ENCODE measurements around the gene PLA2G6. TPM values are rescaled to one million over a fixed set of nuclear protein-coding genes. Genes with fewer than 3 reads are reported as not detected.
"Not testable (repeated sequence)": the region's sequence is repeated elsewhere in the genome, so short reads cannot be mapped to it uniquely, and the experiment has no call there.

PLA2G6 gene
- total and polyA plus RNA-seq, 2 experiments from 2014 or later = 28.2 to 30.2 TPM

DNA sequence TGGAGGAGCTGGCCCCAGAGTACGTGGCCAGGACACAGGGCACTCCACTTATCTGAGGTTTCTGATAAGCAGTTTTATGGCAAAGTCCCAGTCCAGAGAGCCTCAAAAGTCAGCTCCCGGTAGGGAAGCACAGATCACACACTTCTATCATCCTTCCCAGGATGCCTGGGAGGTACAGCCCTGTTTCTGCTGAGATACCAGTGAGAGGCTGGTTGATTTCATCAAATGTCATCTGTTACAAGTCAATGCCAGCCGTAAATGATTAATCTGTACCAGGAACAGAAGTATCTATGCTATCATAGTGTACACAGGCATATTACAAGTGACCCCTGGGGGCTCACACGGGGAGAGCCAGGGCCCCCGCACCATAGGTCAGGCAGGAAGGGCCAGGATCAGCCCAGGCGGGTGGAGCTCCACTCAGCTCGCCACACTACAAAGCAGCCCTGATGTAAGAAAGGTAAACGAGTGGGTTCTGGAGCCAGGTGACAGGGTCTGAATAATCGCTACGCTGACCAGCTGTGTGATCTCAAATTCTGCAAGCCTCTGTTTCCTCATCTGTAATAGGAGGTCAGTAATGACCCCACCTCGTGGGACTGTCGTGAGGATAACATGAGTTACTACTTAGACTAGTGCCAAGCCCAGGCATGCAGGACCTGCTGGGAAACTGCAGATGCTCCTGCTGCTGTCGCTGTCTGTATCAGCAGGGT lies 17.6 kb downstream of the PLA2G6 start:
- no peak for TF ChIP-seq EZH2phosphoT487 (IDR thresholded peaks at IDR 0.05; ENCODE audit: low read depth, severe bottlenecking, unreplicated experiment)
- TF ChIP-seq, protein P1, sequence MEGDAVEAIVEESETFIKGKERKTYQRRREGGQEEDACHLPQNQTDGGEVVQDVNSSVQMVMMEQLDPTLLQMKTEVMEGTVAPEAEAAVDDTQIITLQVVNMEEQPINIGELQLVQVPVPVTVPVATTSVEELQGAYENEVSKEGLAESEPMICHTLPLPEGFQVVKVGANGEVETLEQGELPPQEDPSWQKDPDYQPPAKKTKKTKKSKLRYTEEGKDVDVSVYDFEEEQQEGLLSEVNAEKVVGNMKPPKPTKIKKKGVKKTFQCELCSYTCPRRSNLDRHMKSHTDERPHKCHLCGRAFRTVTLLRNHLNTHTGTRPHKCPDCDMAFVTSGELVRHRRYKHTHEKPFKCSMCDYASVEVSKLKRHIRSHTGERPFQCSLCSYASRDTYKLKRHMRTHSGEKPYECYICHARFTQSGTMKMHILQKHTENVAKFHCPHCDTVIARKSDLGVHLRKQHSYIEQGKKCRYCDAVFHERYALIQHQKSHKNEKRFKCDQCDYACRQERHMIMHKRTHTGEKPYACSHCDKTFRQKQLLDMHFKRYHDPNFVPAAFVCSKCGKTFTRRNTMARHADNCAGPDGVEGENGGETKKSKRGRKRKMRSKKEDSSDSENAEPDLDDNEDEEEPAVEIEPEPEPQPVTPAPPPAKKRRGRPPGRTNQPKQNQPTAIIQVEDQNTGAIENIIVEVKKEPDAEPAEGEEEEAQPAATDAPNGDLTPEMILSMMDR (IDR thresholded peaks at IDR 0.05; ENCODE audit: poor library complexity) = no peak
- TF ChIP-seq EZH2 (IDR thresholded peaks at IDR 0.05; ENCODE audit: borderline replicate concordance) = no peak
- no peaks in the 10 kb centered on the region for H3K9me3 ChIP-seq (ENCODE audit: low read depth)
- DNase-seq (ENCODE audit: low spot score) = peak; percentile 74
- peaks cover 20% of the 10 kb centered on the region for H3K4me1 ChIP-seq (ENCODE audit: insufficient read depth)
- no peaks in the 10 kb centered on the region for H4K20me1 ChIP-seq (ENCODE audit: insufficient read depth, poor library complexity, severe bottlenecking)
- 34% methylated on average over 13 of the region's 13 CpGs for WGBS (ENCODE audit: low lambda C conversion rate, missing lambda C conversion rate)
- H3K9me2 ChIP-seq (replicated peaks; ENCODE audit: insufficient read depth) = no peaks in the 10 kb centered on the region
- no peaks in the 10 kb centered on the region for H3K79me2 ChIP-seq
- H2AFZ ChIP-seq = no peak overlapping the region
- H3K4me3 ChIP-seq = no peak overlapping the region
- H3K27ac ChIP-seq = peak overlapping the region; percentile 92
- H3K36me3 ChIP-seq (replicated peaks; ENCODE audit: insufficient read depth, low read depth) = no peaks in the 10 kb centered on the region
- peak overlapping the region; percentile 45 for H3K4me2 ChIP-seq
- no peaks in the 10 kb centered on the region for H3K27me3 ChIP-seq

DNA sequence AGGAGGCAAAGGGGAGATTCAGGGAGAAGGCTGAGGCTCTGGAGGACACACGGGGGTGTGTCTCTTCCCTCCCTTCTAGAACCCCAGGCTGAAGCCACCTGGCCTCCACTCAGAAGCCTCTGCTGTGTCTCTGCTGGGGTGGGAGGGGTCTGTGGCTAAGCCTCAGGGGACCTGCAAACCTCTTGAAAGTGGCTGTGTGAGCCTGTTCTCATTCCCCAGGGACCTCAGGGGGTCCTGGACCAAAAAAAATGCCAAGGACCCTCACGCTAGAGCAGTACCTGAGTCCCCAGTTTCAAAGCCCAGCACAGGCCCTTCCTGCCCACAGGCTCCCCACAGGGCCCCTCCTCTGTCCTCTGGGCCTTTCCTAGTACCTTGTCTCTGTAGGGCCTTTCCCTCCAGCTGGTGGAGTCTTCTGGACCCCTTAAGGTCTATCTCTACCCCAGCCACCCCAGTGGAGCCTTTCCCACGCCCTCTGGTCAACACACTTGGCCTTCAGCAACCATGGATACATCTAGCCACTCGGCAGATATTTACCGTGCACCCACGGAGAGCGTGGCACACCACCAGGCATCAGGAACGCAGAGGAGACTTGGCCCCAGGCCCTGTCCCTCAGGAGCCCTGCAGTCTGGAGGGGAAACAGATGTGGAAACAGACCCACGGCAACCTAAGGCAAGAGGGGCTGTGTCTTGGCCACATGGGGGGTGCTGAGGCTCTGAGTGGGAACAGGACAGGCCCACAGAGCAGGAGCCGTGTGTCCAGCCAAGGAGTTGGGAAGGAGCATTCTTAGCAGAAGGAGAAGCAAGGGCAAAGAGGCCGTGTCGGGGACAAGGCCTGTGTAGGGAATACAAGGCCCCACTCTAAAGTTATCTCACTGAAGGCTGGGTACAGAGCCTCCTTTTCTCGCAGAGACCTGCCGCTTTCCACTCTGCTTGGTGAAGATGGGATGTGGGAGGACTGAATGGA lies 18.5 kb downstream of the PLA2G6 start:
- no peak for DNase-seq (ENCODE audit: low spot score)
- H3K9me2 ChIP-seq (replicated peaks; ENCODE audit: insufficient read depth) = no peaks in the 10 kb centered on the region

DNA sequence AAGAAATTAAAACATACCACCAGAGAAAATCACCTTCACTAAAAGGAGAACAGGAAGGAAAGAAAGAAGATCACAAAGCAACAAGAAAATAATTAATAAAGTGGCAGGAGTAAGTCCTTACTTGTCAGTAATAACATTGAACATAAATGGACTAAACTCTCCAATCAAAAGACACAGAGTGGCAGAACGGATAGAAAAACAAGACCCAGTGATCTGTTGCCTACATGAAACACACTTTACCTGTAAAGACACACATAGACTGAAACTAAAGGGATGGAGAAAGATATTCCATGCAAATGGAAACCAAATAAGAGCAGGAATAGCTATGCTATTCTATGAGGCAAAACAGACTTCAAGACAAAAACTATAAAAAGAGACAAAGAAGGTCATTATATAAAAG lies 25.9 kb downstream of the PLA2G6 start:
- no peaks in the 10 kb centered on the region for H3K79me2 ChIP-seq
- TF ChIP-seq EZH2phosphoT487 (IDR thresholded peaks at IDR 0.05; ENCODE audit: low read depth, severe bottlenecking, unreplicated experiment) (no peak), EZH2 (IDR thresholded peaks at IDR 0.05; ENCODE audit: borderline replicate concordance) (no peak)
- TF ChIP-seq, protein P1 (IDR thresholded peaks at IDR 0.05; ENCODE audit: poor library complexity) = no peak
- DNase-seq (ENCODE audit: low spot score) = no peak
- WGBS (ENCODE audit: low lambda C conversion rate, missing lambda C conversion rate) = 91% methylated on average over 1 of the region's 1 CpG
- no peaks in the 10 kb centered on the region for H3K9me3 ChIP-seq (ENCODE audit: low read depth)
- H3K4me1 ChIP-seq (ENCODE audit: insufficient read depth) = peaks cover 10% of the 10 kb centered on the region
- no peak overlapping the region for H3K27ac ChIP-seq
- H2AFZ ChIP-seq = no peak overlapping the region
- no peaks in the 10 kb centered on the region for H3K27me3 ChIP-seq
- no peaks in the 10 kb centered on the region for H3K36me3 ChIP-seq (replicated peaks; ENCODE audit: insufficient read depth, low read depth)
- no peak overlapping the region for H3K4me3 ChIP-seq
- H4K20me1 ChIP-seq (ENCODE audit: insufficient read depth, poor library complexity, severe bottlenecking) = no peaks in the 10 kb centered on the region
- no peak overlapping the region for H3K4me2 ChIP-seq
- no peaks in the 10 kb centered on the region for H3K9me2 ChIP-seq (replicated peaks; ENCODE audit: insufficient read depth)

More for the DNA sequence above, 18.5 kb downstream of the PLA2G6 start:
- Histone ChIP-seq H3K4me1 (ENCODE audit: insufficient read depth) (peaks cover 20% of the 10 kb centered on the region), H4K20me1 (ENCODE audit: insufficient read depth, poor library complexity, severe bottlenecking) (no peaks in the 10 kb centered on the region), H3K4me2 (peak overlapping the region; percentile 18), H3K4me3 (no peak overlapping the region), H3K27ac (peak overlapping the region; percentile 92), H3K9me3 (ENCODE audit: low read depth) (no peaks in the 10 kb centered on the region), H2AFZ (no peak overlapping the region), H3K27me3 (no peaks in the 10 kb centered on the region), H3K36me3 (replicated peaks; ENCODE audit: insufficient read depth, low read depth) (no peaks in the 10 kb centered on the region), H3K79me2 (no peaks in the 10 kb centered on the region)
- WGBS (ENCODE audit: low lambda C conversion rate, missing lambda C conversion rate) = 74% methylated on average over 14 of the region's 14 CpGs
- TF ChIP-seq EZH2 (IDR thresholded peaks at IDR 0.05; ENCODE audit: borderline replicate concordance) = no peak
- TF ChIP-seq EZH2phosphoT487 (IDR thresholded peaks at IDR 0.05; ENCODE audit: low read depth, severe bottlenecking, unreplicated experiment) = no peak
- TF ChIP-seq, protein P1 (IDR thresholded peaks at IDR 0.05; ENCODE audit: poor library complexity) = no peak

DNA sequence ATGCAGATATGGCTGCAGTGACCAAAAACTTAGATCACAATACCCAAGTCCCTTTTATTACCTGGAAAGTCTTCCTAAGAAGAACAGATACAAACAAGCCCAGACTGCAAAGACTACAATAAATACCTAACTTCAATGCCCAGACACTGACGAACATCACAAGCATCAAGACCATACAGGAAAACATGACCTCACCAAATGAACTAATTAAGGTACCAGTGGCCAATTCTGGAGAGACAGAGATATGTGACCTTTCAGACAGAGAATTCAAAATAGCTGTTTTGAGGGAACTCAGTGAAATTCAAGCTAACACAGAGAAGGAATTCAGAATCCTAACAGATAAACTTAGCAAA lies 27.1 kb downstream of the PLA2G6 start:
- peak overlapping the region; percentile 71 for H3K27ac ChIP-seq
- H3K79me2 ChIP-seq = not testable (repeated sequence)

More for the DNA sequence above, 27.1 kb downstream of the PLA2G6 start:
- not testable (repeated sequence) for H3K36me3 ChIP-seq (replicated peaks; ENCODE audit: insufficient read depth, low read depth); DNase-seq (ENCODE audit: low spot score); H3K9me3 ChIP-seq (ENCODE audit: low read depth); H3K4me3 ChIP-seq; H3K27me3 ChIP-seq; H4K20me1 ChIP-seq (ENCODE audit: insufficient read depth, poor library complexity, severe bottlenecking); H3K9me2 ChIP-seq (replicated peaks; ENCODE audit: insufficient read depth); H2AFZ ChIP-seq; H3K4me2 ChIP-seq
- peaks cover 10% of the 10 kb centered on the region for H3K4me1 ChIP-seq (ENCODE audit: insufficient read depth)
- 48% methylated on average over 1 of the region's 1 CpG for WGBS (ENCODE audit: low lambda C conversion rate, missing lambda C conversion rate)

Measured in hepatocyte (in vitro differentiated cells).